NCI-H82 (cell line): Measurements from ENCODE around the gene COL4A2.

ENCODE experiments used
- DNase-seq: peaks from one replicate; lab custom pipeline; 2025; lab: John Stamatoyannopoulos, UW

Gene COL4A2

DNA sequence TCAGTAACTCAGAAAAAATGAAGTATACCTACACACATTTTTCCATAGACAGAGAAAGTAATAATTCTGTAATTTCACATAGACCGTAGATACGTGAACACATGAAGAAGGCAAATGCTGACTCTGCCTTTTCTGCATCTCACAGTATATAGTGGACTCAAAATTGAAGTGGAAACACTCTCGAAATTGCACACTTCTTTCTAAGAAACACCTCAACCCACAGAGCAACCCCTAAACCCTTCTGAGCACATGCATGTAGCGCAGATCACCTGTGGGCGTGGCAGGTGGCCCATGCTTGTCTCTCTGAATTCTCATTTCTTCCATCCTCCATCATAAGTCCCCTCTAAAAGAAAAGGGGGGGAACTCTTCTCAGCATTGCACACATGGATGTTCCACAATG, 34.9 kb upstream of the COL4A2 start:
- DNase-seq = no peak

DNA sequence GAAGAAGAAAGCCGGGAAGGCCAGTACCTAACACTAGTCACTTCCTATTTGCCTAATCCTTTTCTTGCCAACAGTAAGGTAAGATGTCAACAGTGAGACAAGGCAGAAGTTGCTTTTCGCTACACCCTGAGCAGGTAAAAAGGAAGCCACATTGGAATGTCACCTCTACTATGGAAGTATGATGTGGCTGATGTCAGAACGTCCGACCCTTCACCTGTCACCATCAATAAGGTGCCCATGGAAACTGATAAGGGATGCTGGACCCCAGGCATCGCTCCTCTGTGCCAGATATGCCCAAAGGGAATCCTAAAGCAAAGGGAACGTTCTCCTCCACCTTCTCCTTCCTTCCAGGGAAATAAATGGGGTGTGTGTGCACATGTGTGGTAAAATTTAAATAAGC, 34.4 kb upstream of the COL4A2 start:
- DNase-seq = no peak

DNA sequence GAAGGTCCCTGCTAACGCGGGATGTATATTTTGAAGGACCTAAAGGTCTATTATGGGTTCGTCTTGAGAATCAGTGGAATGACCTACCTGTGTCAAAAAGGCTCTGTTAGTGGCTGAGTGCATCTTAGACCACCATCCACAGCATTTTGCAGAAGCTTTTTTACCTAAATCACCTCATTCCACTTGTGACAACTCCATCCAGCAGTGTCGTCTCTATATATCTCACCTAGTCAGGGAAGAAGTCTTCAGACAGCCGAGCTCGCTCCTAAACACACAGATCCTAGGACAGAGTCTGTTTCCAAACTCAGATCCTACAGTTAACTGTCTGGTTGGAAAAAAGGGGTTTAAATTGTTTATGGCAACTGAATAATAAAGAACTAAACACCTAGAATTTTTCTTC, 33.8 kb upstream of the COL4A2 start:
- no peak for DNase-seq

DNA sequence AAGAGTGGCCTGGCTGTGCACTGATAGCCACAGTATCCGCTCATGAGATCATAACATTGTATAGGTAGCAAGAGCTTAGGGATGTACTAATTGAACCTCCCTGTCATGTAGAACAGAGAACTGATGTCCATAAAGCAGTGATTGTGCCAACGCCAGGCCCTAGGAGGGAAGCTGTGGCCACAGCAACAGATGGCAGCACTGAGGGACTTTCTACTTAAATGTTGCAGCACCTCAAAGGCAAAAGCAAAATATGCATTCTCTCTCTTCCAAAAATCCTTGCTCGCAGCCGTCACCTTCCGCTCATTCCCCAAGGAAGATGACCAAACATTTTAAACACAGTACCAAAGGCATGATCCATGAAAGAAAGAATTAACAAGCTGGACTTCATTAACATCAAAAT, 32.4 kb upstream of the COL4A2 start:
- DNase-seq = peak; percentile 10

DNA sequence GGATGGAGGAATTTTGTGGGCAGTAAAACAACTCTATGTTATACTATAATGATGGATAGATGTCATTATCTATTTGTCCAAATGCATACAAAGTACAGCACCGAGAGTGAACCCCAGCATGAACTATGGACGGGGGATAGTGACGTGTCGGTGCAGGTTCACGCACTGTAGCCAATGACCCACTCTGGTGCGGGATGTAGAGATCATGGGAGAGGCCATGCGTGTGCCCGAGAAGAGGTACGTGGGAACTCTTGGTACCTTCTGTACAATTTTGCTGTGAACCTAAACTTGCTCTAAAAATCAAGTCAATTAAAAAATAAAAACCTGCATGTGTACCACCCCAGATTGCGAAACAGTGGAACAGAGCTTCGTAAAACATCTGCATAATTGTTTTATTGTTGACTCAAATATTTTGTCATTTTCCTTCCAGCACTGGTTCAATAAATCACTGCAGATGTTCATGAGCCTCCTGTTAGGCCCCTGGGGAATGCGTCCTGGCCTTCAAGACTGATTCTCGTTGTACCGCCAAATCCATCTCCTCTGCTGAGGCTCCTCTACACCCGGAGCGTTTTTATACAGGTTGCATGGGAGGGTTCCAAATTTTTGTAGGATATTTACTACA, 31.0 kb upstream of the COL4A2 start:
- DNase-seq = no peak

DNA sequence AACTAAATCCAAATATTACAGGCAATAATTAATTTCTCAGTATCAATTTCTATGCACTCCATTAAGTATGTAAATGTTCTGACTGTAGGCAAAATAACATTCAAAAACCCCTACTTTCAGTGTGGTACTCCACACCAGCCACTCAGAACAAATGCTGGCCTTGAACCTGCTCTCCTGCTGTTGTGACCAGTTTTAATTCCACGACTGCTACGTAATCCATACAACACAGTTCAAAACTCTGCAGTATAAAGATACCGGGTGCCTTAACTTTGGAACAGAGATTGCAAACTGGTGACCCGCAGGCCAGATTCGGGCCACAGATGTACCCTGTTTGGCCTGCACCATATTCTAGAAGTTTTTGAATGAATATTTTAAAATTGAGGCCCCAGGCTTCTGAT, 30.5 kb upstream of the COL4A2 start:
- no peak for DNase-seq

DNA sequence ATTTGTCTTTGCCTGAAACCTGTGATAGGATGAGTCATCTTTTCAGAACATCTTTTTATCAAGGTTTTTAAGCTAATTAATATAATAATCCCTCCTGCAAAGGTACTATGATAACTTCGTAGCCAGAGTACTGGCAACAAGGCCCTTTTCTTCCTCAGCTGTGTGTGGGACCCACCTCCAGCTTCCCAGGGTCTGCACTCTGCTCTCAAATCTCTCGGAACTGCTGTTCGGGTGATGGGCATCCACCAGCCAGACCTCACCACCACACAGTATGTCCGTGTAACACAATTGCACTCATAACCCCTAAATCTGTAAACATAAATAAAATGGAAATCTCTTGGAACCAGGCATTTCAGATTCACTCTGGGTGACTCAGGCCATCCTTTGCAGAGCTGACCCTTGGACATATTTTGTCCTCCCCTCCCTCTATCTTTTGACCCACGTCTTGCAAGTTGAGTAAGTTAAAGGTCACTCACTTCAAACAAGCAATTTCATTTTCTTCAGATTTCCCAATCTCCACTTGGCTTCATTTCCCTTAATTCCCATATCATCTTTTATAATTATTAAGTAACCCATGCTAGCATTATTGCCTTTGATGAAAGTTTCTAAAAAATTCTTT, 29.6 kb upstream of the COL4A2 start:
- DNase-seq = no peak

DNA sequence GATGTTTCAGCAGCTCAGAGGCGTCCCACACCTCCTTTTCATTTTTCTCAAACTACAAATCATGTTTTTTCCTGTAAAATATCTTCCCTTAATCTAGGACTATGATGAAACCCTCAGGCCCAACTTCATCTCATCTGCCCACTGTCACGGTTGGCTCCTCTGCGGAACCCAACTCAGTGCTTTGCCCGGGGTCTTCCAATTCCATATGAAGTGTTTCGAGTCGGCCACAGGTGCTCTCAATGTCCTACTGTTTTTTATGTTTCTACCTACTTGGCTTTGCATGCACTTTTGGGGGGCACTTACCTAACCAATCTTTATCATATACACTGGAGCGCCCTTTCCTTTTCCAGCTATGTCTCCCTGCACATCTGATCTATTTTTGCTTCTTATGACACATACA, 28.2 kb upstream of the COL4A2 start:
- no peak for DNase-seq

DNA sequence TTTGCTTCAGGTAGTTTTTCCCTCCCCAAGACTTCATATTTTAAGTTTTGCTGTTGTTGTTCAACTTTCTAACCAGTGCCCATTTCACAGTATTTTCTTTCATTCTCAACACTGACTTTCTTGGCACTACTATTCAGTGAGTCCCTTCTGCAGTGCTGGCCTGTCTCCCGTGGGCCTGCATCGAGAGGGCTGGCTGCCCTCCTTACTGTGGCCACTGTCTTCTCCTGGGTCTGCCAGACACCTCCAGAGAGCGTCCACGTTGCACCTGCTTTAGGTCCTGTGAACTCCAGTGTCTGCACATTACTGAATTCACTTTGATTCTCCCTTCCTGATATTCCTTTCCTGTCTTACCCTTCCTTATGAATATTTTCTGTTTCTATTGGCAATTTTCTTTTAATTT, 27.4 kb upstream of the COL4A2 start:
- DNase-seq = no peak

DNA sequence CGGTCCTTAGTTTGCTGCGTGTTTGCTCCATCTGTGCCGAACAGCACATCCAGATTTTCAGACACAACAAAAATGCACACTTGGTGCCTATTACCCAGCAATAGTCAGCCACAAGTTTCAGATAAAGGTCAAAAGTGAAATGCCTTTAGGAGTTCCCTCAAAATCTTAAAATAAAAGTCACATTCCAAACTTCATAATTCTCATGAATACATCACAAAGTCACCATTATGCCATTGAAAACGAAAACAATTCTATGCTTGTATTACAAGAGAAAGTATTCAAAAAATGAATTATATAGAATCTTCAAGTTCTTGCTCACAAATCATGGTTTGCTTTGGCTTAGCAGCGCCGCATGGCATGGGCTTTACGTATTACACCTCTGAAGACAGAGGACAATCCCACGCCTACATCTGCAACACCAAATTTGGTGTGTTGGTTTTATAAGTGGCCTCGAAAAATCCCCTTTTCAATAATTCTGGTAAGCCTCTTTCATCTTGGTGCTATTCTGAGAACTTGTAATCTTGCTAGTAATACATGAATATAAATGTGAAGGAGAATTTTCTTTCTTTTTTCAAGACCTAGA, 26.8 kb upstream of the COL4A2 start:
- no peak for DNase-seq

DNA sequence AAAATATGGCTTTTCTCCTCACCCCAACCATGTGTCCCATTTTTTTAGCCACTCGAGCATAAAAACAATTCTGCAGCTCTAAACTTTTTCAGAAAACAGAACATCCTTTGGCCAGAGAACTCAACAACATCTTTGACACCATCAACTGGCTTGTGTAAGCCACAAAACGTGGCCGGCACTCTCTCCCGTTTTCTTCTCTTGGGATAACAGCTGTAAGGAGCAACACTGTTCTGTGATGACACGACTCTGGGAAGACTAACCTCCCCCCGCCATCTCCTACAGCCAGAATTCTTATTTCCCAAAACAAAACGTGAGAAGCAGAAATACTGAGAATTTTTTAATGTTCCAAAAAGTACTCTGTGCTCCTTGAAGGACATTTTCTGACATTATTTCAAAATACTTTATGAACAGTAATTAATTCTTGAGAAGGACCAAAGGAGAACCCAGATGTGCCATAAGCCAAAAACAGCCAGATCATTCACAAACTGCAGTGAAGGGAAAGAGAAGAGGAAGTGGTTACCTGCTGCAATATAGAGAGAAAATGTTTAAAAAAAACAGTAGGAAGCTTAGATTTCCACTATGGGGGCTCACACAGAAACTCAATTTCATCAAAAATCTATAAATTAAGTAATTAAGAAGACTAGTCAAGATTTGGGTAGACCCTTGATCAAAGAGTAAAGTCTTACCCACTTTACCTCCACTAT, 25.9 kb upstream of the COL4A2 start:
- no peak for DNase-seq

DNA sequence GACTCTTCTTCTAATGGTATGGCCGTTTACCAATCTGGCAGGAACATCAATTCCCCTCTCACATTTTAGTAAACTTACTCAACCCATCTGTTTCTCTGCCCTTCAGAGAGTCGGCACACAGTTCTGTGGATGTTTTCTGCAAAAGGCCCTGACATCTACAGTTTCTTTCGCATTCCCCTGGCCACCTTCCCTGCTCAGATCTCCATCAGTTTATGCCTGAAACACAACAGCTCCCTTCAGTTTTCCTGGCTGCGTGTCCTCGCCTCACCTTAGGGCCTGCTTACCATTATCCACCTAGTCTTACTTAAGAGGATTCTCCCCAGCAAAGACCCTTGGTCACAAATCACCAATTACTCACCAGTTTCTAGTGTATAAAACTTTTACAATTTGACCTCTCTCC, 25.3 kb upstream of the COL4A2 start:
- peak; percentile 44 for DNase-seq

DNA sequence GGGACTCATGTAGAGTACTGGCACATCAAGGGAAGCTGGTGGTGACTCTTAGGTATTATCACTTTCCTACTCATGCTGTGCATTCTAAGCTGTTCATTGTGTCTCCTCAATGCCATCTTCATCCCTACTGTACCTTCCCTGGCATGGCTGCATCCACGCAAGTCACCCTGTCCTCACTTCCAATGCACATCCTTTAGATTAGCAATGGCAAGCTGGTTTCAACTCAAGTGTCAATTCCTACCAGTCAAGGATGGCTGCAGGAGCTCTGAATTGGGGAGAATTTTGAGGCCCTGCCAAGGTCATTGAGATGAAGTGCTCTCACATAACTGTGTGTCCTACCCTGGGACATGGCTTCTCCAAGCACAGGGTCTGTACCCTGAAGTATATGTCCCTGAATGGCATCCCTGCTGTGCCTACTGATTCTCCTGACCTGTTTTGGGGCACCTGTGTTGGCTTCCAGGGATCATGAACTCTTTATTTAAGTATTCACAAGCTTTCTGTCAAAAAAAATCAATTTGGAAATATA, 24.7 kb upstream of the COL4A2 start:
- DNase-seq = no peak

DNA sequence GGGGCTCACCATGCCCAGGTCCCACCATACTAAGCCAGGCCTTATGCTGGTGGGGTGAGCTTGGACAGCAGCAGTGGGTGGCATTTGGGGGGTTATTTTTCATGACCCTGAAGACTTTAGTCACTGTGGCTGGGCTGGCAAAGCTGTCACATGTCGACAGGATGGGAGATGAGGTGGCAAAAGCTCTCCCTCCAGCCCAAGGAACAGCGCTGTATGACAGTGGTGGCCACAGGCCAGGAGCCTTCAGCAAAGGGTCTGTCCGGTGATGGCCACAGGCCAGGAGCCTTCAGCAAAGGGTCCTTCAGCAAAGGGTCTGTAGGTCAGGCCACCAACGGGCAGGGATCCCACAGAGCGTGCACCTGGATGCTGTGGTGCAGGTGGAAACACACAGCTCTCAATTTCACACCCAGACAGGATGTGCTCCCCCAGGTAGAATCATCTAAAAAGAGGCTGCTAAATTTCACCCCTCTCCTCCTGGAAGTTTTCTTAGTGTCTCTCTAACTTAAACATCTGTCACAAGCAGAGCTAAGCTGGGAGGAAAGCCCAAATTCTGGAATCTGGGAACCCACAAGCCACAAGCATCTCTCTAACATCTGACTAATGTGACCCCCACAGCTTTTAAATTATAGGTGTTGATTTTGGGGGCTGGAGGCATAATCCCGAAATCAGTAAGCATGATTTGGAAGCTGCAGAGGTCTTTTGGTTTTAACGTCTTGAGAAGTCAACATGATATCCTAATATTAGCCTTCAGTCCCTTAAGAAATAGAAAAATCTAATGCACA, 23.2 kb upstream of the COL4A2 start:
- DNase-seq = no peak

DNA sequence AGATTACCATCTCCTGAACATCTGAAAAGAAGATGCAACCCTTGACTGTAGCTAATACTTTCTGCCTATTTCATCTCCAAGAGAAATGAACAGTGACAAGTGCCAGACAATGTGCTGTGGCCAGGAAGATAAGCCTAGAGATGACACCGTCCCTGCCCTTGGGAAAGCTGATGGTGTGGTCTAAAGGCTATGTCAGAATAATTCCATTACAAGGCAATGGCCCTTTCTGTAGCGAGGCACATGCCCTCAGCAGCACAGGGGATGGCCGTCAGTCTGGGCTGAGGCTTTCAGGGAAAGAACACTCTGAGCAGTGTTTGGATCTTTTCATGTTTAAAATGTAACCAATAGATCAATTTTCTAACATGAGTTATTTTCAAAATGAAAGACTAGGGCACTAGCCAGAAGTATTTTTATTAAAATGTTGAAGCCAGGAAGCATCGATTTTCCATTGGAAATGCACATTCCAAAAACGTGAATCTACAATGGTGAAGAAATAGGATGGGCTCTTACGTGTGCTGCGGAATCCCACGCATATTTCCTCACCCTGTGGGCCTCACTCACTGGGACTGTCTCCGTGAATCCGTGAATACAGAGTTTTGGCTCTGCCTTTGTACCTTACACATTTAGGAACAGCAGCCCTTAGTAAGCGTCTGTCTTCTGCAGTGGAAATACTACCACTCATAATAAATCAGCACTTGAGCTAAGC, 22.2 kb upstream of the COL4A2 start:
- DNase-seq = no peak

DNA sequence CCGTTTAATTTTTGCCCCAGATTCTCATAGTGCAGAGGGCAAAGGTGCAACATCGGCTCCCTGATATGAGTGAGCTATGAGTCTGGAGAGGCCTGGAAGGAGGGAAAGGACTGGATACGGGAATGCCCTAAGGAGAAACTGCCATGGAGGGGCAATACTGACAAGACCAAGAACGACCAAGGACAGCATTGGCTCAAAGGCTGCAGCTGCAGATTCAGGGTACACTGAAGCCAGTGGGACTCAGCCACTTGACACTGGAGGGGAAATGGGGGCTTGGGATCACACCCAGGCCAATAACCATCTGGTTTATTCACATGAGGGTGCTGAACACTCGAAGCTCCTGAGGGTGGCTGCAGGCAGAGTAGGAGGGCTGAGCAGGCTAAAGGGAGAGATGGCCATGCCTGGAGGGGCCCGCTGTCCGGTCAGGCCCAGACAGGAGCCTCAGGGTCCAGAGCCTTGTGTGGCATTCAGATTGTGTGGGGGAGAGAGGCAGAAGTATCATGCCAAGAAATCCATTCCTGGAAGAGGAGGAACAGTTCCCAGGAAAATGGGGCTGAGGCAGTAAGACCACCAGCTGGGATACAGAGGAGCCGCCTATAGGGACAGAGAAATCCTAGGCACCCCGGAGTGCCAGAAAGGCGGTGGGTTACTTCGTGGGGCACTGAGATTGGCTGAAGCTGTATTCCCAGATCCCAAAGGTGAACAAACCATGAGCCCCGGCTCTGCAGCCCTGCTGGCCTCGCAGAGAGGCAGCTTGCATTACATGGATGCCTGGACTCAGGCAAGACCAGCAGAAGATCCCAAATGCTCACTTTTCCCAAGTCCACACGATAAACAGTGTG, 20.9 kb upstream of the COL4A2 start:
- no peak for DNase-seq

DNA sequence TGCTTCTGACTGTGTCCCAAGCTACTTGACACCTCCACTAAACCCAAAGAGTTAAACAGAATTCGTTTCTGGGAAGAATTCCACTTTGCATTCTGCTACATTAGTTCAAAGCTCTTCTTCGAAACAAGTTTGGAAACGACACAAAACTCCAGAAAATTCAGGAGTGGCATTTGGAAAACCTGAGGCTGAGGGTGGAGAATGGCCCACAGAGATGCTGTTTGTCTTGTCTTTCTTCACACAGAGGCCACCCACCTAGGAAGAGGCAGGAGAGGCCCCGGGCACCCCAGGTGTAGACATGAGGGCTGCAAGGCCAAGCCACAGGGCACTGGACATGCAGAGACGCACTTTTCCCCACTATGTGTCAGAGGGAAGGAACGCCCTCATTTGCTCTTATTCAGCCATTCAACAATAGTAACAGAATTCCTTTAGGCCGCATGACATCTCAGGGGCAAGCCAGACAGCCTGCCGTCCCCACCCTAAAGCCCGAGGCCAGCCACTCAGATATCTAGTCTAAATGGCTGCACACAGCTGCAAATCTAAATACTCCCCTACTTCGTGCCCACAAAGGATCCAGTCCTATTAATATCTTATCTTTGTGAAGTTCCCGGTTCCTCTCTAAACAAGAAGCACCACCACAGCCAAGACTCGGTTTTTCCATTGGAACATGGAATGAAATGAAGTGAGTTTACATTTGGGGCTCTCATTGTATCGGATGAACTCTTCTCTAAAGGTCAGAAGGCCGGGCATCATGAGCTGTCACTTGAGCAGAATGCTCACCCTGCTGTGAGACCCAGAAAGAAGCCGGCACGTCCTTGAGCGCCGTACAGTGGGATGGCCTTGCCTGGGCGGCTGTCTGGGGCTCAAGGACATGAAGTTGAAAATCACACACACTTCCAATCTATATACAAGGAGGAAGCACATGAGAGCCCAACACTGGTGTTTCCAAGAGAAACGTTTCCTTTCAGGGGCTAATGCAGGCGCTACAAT, 20.0 kb upstream of the COL4A2 start:
- DNase-seq = no peak

DNA sequence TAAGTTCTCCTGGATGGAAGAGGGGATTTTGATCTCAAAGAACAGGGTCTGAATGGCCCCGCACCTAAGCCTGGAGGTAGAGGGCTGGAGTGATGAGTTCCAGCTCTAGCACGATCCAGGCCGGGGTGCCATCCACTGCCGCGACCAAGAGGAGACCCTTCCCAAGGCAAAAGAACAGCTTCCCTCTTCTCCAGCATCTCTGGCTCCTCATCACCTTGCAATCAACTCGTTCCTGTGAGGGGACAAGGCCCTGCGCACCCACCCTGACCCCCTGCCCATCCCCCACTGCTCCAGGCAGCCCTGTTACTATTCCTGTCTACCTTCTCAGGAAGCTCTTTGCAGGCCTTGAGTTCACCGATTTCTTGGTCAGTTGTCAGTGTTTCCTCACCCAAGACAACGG, 17.9 kb upstream of the COL4A2 start:
- no peak for DNase-seq

DNA sequence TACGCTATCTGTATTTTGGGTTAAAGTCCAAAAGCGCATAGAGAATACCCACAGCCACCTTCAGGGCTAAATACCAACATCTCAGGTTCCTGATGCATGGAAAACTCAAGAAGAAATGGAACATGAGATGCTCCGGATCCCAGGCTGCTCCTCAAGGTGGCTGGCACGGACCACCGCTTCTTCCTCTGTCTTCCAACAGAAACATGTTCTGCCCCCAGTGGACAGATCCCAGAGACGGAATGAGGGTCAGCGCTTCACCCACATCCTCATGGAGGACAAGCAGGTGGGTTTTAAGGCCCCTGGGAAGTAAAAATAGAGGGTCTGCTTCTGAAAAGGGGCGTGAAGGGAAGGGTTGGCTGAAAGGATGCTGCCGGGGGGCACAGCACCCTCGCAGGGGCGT, 17.4 kb upstream of the COL4A2 start:
- DNase-seq = no peak

DNA sequence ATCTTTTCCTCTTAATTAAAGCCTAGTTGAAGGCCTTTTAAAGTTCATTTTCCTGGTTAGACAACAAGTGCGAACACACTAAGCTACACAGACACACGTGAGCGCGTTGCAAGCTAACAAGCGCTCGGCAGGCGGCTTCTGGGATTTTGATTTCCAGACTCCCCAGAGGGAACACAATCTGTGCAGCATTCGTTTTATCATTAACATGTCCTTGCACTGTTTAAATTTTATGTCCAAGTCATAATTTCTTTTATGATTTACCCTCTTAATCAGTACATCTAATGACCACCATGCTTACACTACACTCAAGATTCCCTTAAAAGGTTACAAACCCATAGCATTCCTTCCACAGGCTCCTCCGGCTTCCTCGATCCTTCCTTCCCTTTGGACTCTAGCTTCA, 16.9 kb upstream of the COL4A2 start:
- DNase-seq = no peak
